Fibroblast of villous mesenchyme (primary cell): ENCODE data around the gene LPIN3. TPM values are rescaled to one million over a fixed set of nuclear protein-coding genes. Genes with fewer than 3 reads are reported as not detected.
"Not testable (repeated sequence)": the region's sequence is repeated elsewhere in the genome, so short reads cannot be mapped to it uniquely, and the experiment has no call there.

ENCODE experiments used
- DNase-seq: peaks from one replicate; pipeline ENCODE4 v3.0.0-alpha.2; 2010; ENCODE audit warnings: low read depth
- H3K4me3 ChIP-seq: 2 replicates; pipeline ENCODE4 v1.5.1; 2011; ENCODE audit warnings: low read depth, mild to moderate bottlenecking, low read length
- total RNA-seq: library from RNA; depleted of rRNA; stranded (reverse); fragments of >200 nt; gene quantifications from 2 replicates; pipeline ENCODE4 v1.2.3, GENCODE V29; 2012
- TF ChIP-seq, protein P1 (sequence below): IDR thresholded peaks from 2 replicates; pipeline ENCODE4 v1.5.1; 2012; ENCODE audit warnings: low read depth, mild to moderate bottlenecking, low read length; ENCODE audit not compliant: insufficient read depth

The LPIN3 gene
- total RNA-seq, 1 donor, result 5.6 TPM

DNA sequence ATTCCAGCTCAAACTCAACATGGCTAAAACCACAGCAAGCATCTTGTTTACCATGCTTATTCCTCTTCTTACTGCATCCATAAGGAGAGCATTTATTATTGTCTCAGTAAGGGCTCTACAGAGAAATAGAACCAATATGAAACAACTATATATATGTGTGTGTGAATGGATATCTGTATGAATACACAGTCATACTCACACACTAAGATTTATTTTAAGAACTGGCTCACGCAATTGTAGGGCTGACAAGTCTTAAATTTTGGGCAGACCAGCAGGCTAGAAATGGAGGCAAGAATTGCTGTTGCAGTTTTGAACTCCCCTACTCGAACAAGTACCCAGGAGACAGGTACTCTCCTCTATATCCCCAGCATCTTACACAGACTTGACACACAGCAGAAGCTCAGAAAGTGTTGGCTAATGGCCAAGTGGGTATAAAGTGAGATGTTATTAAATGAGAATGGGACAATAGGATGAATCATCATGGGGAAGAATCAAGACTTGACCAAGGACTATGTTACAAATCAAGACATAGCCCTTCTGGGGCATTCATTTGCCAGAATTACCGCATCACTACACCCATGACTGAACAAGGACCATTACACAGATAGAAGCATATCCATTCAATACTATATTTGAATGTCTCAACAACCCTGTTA, 36.1 kb upstream of the LPIN3 start:
- no peak for DNase-seq
- no peak overlapping the region for H3K4me3 ChIP-seq
- TF ChIP-seq, protein P1, sequence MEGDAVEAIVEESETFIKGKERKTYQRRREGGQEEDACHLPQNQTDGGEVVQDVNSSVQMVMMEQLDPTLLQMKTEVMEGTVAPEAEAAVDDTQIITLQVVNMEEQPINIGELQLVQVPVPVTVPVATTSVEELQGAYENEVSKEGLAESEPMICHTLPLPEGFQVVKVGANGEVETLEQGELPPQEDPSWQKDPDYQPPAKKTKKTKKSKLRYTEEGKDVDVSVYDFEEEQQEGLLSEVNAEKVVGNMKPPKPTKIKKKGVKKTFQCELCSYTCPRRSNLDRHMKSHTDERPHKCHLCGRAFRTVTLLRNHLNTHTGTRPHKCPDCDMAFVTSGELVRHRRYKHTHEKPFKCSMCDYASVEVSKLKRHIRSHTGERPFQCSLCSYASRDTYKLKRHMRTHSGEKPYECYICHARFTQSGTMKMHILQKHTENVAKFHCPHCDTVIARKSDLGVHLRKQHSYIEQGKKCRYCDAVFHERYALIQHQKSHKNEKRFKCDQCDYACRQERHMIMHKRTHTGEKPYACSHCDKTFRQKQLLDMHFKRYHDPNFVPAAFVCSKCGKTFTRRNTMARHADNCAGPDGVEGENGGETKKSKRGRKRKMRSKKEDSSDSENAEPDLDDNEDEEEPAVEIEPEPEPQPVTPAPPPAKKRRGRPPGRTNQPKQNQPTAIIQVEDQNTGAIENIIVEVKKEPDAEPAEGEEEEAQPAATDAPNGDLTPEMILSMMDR, result no peak

DNA sequence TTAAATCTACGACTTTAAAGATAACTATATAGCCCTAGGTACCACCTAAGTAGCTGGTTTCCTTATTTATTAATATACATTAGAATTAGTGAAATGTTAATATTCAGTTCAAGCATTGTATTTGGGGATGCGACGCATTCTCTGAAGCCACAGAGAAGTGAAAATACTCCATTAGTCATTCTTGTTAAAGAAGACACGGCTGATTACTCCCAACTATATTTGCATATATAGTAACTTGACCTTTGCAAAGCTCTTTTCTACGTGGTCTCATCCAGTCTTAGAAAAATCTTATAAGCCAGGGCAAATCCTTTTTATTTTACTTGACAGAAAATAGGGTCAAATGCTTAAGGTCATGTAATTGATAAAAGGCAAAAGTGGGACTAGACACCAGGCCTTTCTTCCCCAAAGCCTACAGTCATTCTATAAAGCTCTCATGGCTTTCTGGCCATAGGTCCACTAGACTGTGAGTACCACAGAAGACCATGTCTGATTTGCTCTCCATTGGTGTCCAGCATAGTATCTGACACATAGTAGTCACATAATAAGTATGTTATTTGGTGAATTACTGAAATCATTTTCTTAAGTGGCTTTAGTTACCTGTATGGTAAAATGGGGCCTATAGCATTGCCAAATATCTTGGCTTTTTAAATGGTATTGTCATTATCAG, 34.4 kb upstream of the LPIN3 start:
- TF ChIP-seq, protein P1, result no peak
- H3K4me3 ChIP-seq, result no peak overlapping the region
- no peak for DNase-seq

DNA sequence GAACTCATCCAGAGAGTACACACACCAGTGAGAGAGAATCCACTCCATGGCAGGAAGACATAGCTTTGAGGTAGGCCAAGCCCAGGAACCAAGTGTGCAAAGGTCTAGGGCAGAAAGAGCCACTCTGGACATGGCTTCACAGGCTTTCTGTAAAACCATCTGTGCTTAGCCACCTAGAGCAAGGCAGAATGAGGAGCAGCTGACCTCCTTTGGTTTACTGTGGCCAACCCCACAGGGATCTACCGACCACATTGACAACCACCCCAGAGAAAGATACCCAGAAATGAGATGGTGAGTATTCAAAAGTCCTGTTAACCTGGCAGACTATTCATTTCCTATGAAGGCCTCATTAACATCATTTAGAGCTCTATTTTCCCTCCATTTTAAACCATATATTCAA, 33.6 kb upstream of the LPIN3 start:
- H3K4me3 ChIP-seq, result no peak overlapping the region
- no peak for DNase-seq
- TF ChIP-seq, protein P1, result no peak

DNA sequence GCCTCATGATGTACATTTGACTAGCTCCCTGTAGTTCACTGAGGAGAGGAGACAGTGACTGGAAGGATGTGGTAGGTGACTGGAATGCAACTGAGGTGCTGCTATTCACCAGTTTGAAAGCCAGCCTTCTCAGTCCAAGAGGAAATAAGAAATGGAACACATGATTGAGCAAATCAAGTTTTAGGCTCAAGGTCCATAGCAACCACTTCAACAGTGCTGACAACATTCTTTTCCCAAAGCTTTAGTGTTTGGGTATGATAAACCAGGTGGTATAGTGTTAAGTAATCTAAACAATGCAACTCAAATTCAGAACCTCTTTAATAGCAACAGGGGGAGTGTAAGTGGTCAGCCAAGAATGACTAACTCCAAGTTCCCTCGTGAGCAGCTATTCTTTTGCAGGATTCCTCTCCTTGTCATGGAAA, 32.3 kb upstream of the LPIN3 start:
- peak; percentile 85 for DNase-seq
- no peak overlapping the region for H3K4me3 ChIP-seq
- TF ChIP-seq, protein P1, result no peak

DNA sequence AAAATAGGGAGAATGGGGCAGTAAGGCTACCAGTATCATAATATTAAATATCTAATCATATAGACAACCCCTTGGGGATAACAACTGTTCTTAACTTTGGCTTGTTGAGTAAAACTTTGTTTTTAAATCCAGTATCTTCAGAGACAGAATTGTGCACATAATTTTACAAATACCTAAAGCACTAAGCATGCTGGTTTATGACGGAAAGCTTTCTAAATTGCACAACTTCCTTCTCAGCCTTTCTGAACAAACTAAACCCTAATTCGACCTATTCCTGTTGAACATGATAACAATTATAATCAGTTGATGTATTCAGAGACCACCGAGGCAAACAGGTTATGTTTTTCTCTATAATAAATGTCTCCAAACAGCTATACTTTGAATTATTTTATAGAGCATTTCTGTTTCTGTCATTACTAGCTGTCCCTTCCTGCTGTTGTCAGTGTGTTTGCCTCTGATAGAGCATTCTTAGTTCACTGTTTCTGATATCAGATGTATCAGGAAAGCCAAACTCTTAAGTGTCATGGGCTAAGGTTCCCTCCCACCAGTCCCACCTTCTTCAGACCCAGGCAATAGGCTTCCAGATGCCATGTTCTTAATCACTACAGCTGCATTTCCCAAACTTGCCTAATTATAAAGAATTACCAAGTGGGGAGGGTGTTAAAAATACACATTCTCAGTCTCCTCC, 31.8 kb upstream of the LPIN3 start:
- TF ChIP-seq, protein P1, result no peak
- H3K4me3 ChIP-seq, result no peak overlapping the region
- peak; percentile 84 for DNase-seq

DNA sequence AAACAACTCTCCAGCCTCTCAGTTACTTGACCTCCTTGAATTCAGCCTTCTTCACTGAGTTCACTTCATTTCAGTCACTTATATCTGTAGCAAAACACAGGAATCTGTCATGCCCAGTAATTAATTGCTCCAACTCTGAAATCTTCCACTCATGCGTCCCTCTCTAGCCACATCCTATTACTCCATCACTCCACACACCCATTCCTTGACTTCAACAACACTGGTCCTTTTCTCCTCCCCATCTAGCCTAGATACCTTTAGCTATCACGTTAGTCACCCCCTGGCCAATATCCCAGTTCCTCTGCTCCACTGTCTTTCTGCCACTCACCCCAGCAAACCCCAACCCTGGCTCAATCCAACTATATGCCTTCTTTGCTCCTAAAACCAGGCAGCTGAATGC, 30.8 kb upstream of the LPIN3 start:
- peak; percentile 72 for DNase-seq
- no peak overlapping the region for H3K4me3 ChIP-seq
- TF ChIP-seq, protein P1, result no peak

DNA sequence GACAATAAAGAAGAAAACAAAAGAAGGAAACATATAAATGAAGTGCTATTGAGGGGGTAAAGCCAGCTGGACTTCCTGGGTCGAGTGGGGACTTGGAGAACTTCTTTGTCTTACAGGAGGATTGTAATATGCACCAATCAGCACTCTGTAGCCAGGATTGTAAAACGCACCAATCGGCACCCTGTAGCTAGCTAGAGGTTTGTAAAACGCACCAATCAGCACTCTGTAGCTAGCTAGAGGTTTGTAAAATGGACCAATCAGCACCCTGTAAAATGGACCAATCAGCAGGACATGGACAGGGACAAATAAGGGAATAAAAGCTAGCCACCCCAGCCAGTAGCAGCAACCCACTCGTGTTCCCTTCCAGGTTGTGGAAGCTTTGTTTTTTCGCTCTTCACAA, 28.6 kb upstream of the LPIN3 start:
- not testable (repeated sequence) for H3K4me3 ChIP-seq, DNase-seq
